Liver (tissue), 9 donors: ENCODE results near the gene MYBPC1. TPM values are rescaled to one million over a fixed set of nuclear protein-coding genes. Genes with fewer than 3 reads are reported as not detected.

Experiments
- DNase-seq: peaks from one replicate; pipeline ENCODE4 v3.0.0-alpha.2; 2017; ENCODE audit warnings: low spot score
- H3K27ac ChIP-seq, 2 donors: one replicate each; pipeline ENCODE4 v1.7.0; 2013; ENCODE audit warnings: inconsistent platforms in 2 of 2, low read length in 2 of 2, control low read depth in 1 of 2, low read depth in 1 of 2, mild to moderate bottlenecking in 1 of 2
- H3K27me3 ChIP-seq, 4 donors: one replicate each; pipeline versions ENCODE4 v1.6.1 to v1.7.0; 2013; ENCODE audit warnings: low read length in 3 of 4, inconsistent platforms in 1 of 4, mild to moderate bottlenecking in 1 of 4, moderate library complexity in 1 of 4; ENCODE audit not compliant: control insufficient read depth in 4 of 4, insufficient read depth in 4 of 4
- H3K36me3 ChIP-seq, 4 donors: one replicate each; pipeline versions ENCODE4 v1.6.1 to v1.7.0; 2013; ENCODE audit warnings: low read length in 3 of 4, mild to moderate bottlenecking in 3 of 4, low read depth in 1 of 4, moderate library complexity in 1 of 4; ENCODE audit not compliant: control insufficient read depth in 4 of 4, insufficient read depth in 3 of 4
- H3K4me1 ChIP-seq, 4 donors: one replicate each; pipeline versions ENCODE4 v1.6.1 to v1.7.0; 2013; ENCODE audit warnings: low read length in 3 of 4, mild to moderate bottlenecking in 3 of 4, moderate library complexity in 1 of 4; ENCODE audit not compliant: control insufficient read depth in 4 of 4, insufficient read depth in 4 of 4
- H3K4me3 ChIP-seq, 3 donors: one replicate each; pipeline versions ENCODE4 v1.6.1 to v1.7.0; 2013; ENCODE audit warnings: low read length in 3 of 3, control low read depth in 1 of 3, low read depth in 1 of 3, mild to moderate bottlenecking in 1 of 3
- H3K9ac ChIP-seq, 2 donors: one replicate each; pipeline ENCODE4 v1.7.0; 2013; ENCODE audit warnings: low read length in 2 of 2, mild to moderate bottlenecking in 2 of 2, moderate library complexity in 2 of 2, control low read depth in 1 of 2, low read depth in 1 of 2
- H3K9me3 ChIP-seq, 4 donors: one replicate each; pipeline versions ENCODE4 v1.6.1 to v1.7.0; 2013; ENCODE audit warnings: low read length in 3 of 4; ENCODE audit not compliant: control insufficient read depth in 4 of 4
- EGR1 ChIP-seq, 2 donors: IDR thresholded peaks; 2 replicates each; pipeline ENCODE4 v1.6.1; 2016 to 2018; ENCODE audit warnings: antibody characterized with exemption in 2 of 2, low read depth in 2 of 2
- GABPA ChIP-seq, 2 donors: IDR thresholded peaks in 1 of 2; conservative IDR thresholded peaks in 1 of 2; 2 replicates each; pipeline ENCODE4 v1.6.1; 2016; ENCODE audit warnings: antibody characterized with exemption in 2 of 2, mild to moderate bottlenecking in 1 of 2, moderate library complexity in 1 of 2
- HNF4A ChIP-seq, 2 donors: conservative IDR thresholded peaks; 2 replicates each; pipeline ENCODE4 v1.6.1; 2016; ENCODE audit warnings: antibody characterized with exemption in 2 of 2, mild to moderate bottlenecking in 2 of 2
- HNF4G ChIP-seq: IDR thresholded peaks from 2 replicates; pipeline ENCODE4 v1.6.1; 2016; ENCODE audit warnings: antibody characterized with exemption
- NR2F2 ChIP-seq: IDR thresholded peaks from 2 replicates; pipeline ENCODE4 v1.6.1; 2016; ENCODE audit warnings: antibody characterized with exemption
- RXRA ChIP-seq, 2 donors: IDR thresholded peaks; 2 replicates each; pipeline ENCODE4 v1.6.1; 2017 to 2018; ENCODE audit warnings: antibody characterized with exemption in 2 of 2, mild to moderate bottlenecking in 1 of 2
- SP1 ChIP-seq: IDR thresholded peaks from 2 replicates; pipeline ENCODE4 v1.6.1; 2018; ENCODE audit warnings: antibody characterized with exemption, mild to moderate bottlenecking
- YY1 ChIP-seq: IDR thresholded peaks from 2 replicates; pipeline ENCODE4 v1.6.1; 2016; ENCODE audit warnings: antibody characterized with exemption, mild to moderate bottlenecking
- WGBS: extraction: QIAGEN DNeasy Blood & Tissue Kit; methylation state at CpG from one replicate; pipeline ENCODE4 v1.1.7; 2013; 5-methylcytosine and 5-hydroxymethylcytosine counted together
- polyA plus RNA-seq, 2 donors: library from polyadenylated mRNA; stranded (reverse) in 1 of 2; unstranded in 1 of 2; fragments of 200-250 nt in 1 of 2; fragments of >200 nt in 1 of 2; fragmentation: Nextera tagmentation in 1 of 2; extraction: Ambion mirVana in 1 of 2; gene quantifications; one replicate each; pipeline versions ENCODE4 v1.2.1 to v1.2.3, GENCODE V29; 2013 to 2015
- total RNA-seq, 2 donors: library from RNA; depleted of rRNA; stranded (reverse); fragments of >200 nt; gene quantifications; one replicate each; pipeline ENCODE4 v1.2.3, GENCODE V29; 2014
- TF ChIP-seq, protein P1 (sequence below): IDR thresholded peaks from 2 replicates; pipeline ENCODE4 v1.6.1; 2016; ENCODE audit warnings: antibody characterized with exemption
- TF ChIP-seq, protein P2 (sequence below): IDR thresholded peaks from 2 replicates; pipeline ENCODE4 v1.6.1; 2016; ENCODE audit warnings: antibody characterized with exemption
- TF ChIP-seq, protein P3 (sequence below): IDR thresholded peaks from 2 replicates; pipeline ENCODE4 v1.6.1; 2016; ENCODE audit warnings: antibody characterized with exemption, mild to moderate bottlenecking
- donor health status: healthy.
- donor health status: healthy.
- donor health status: healthy.
- donor health status: healthy.
- donor health status: healthy.

Gene MYBPC1
- total and polyA plus RNA-seq, 4 donors, result under 0.01 TPM; not detected in 3

DNA sequence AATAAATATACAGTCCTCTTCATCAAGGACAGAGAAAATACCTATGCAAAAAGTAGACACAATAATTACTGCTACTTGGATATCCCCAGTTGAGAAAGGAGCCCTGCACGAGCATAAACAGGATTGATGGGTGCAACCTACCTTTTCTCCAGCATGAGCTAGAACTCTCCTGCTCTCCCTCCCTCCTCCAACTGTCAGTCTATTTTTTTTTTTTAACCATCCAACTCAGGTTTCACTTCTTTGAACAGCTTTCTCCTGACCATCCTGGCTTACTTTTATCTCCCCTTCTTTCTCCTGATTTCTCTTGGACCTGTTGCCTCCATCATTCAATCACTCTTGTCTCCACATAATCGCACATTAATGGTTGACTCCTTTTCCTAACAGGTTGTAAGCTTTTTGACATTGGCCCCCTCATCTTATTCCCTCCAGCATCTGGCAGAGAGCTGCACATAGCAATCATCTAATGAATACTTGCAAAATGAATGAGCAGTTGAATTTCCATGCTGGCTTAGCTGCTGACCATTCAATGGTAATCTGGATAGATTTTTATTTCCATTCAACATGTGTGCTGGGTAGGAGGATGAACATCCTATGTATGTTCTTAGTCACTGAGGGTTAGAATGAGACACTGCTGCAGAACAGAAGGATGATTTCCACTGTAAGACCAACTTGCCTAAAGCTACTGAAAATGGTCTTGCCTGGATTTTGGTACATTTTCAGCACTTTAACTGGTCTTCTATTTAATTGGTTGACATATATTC is 24.4 kb downstream of the MYBPC1 start:
- Histone ChIP-seq H3K27ac (no peak overlapping the region), H3K27me3 (no peaks in the 10 kb centered on the region), H3K36me3 (no peaks in the 10 kb centered on the region), H3K4me1 (peaks cover 6 to 23% (median 14%) of the 10 kb centered on the region in 4 donors), H3K4me3 (no peak overlapping the region), H3K9me3 (no peaks in the 10 kb centered on the region), H3K9ac (no peak overlapping the region)
- TF ChIP-seq EGR1 (IDR thresholded peaks at IDR 0.05; ENCODE audit: low read depth in 2 of 2) (no peak), GABPA (IDR thresholded peaks at IDR 0.05 in 1 of 2, conservative IDR thresholded peaks at IDR 0.05 in 1 of 2) (no peak), NR2F2 (no peak), YY1 (no peak)
- TF ChIP-seq, protein P1, sequence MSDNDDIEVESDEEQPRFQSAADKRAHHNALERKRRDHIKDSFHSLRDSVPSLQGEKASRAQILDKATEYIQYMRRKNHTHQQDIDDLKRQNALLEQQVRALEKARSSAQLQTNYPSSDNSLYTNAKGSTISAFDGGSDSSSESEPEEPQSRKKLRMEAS, result no peak
- TF ChIP-seq, protein P2, sequence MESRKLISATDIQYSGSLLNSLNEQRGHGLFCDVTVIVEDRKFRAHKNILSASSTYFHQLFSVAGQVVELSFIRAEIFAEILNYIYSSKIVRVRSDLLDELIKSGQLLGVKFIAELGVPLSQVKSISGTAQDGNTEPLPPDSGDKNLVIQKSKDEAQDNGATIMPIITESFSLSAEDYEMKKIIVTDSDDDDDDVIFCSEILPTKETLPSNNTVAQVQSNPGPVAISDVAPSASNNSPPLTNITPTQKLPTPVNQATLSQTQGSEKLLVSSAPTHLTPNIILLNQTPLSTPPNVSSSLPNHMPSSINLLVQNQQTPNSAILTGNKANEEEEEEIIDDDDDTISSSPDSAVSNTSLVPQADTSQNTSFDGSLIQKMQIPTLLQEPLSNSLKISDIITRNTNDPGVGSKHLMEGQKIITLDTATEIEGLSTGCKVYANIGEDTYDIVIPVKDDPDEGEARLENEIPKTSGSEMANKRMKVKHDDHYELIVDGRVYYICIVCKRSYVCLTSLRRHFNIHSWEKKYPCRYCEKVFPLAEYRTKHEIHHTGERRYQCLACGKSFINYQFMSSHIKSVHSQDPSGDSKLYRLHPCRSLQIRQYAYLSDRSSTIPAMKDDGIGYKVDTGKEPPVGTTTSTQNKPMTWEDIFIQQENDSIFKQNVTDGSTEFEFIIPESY, result no peak
- WGBS, result 89% methylated on average over 2 of the region's 2 CpGs
- no peak for DNase-seq

DNA sequence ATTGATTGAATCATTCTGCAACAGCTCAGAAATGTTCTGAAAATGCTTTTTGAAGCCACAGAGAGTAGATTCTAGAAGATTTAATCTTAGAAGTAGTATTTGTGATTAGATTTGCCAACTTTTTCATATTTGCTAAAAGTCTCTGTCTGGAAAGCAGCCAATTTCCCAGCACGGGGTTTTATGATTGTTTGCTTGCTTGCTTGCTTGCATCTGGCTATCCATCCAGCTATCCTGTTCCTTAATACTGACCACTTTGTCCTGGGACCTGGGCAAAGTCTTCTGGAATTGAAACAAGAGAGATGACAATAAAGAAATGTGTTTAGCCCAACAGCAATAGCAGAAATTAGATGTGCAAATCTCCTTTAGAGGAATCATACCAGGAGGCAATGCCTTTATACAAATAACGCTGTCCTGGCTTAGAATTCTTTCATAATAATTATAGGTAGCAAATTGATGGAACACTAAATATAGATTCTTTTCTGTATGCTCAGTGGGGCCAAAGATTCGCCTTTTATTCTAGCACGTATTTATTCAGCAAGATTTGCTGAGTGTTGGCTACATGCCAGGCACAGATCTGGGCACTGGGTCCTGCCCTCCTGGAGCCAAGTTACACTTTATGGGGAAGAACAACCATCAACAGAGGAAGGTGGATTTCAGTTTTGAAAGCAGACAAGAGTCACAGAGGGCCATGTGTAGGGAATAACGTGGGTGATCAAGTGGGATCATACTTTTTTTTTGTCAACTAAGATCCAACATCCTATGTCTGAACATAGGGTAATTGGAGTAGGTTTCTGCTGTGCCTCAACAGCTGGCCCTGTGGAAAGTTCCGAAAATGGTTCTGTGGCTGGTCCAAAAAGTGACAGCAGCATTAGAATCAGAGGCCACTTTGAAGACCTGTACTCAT is 25.3 kb downstream of the MYBPC1 start:
- DNase-seq, result no peak
- H3K4me1 ChIP-seq, result peaks cover 6 to 23% (median 14%) of the 10 kb centered on the region in 4 donors
- H3K9me3 ChIP-seq, result no peaks in the 10 kb centered on the region
- WGBS, result 29% methylated on average over 6 of the region's 6 CpGs
- TF ChIP-seq HNF4A (conservative IDR thresholded peaks at IDR 0.05), result peak in 1 of 2 donors; percentile 41
- TF ChIP-seq RXRA (IDR thresholded peaks at IDR 0.05), result peak in 1 of 2 donors; percentile 23
- TF ChIP-seq, protein P3, sequence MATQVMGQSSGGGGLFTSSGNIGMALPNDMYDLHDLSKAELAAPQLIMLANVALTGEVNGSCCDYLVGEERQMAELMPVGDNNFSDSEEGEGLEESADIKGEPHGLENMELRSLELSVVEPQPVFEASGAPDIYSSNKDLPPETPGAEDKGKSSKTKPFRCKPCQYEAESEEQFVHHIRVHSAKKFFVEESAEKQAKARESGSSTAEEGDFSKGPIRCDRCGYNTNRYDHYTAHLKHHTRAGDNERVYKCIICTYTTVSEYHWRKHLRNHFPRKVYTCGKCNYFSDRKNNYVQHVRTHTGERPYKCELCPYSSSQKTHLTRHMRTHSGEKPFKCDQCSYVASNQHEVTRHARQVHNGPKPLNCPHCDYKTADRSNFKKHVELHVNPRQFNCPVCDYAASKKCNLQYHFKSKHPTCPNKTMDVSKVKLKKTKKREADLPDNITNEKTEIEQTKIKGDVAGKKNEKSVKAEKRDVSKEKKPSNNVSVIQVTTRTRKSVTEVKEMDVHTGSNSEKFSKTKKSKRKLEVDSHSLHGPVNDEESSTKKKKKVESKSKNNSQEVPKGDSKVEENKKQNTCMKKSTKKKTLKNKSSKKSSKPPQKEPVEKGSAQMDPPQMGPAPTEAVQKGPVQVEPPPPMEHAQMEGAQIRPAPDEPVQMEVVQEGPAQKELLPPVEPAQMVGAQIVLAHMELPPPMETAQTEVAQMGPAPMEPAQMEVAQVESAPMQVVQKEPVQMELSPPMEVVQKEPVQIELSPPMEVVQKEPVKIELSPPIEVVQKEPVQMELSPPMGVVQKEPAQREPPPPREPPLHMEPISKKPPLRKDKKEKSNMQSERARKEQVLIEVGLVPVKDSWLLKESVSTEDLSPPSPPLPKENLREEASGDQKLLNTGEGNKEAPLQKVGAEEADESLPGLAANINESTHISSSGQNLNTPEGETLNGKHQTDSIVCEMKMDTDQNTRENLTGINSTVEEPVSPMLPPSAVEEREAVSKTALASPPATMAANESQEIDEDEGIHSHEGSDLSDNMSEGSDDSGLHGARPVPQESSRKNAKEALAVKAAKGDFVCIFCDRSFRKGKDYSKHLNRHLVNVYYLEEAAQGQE, result no peak
- no peak for TF ChIP-seq SP1
- no peak for TF ChIP-seq HNF4G
- H3K9ac ChIP-seq, result no peak overlapping the region
- no peaks in the 10 kb centered on the region for H3K36me3 ChIP-seq
- H3K27me3 ChIP-seq, result no peaks in the 10 kb centered on the region
- no peak overlapping the region for H3K27ac ChIP-seq
- H3K4me3 ChIP-seq, result no peak overlapping the region
